HG03175 (cell line): ENCODE measurements around the gene TMEM178B.

Source experiments
- ATAC-seq: cut with Tn5 transposase; IDR thresholded peaks from one replicate; pipeline ENCODE4 v1.9.1; 2021; ENCODE audit warnings: mild to moderate bottlenecking, moderate library complexity; ENCODE audit not compliant: unreplicated experiment

TMEM178B gene

DNA sequence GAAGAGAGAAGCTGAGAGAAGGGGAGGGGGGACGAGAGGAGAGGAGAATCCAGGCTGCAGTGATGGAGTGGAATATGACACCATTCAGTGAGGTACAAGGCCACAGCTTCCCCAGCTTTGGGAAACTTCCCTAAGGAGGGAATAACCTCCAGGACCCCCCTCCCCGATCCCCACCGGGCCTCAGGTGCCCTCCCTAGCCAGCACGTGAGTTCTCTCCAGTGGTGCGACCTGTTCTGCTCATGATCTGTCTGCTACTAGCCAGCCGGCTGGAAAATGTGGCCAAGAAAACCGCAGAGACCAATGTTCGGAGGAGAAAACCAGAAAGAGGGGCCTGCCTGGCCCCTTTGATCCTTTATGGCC is 437.4 kb downstream of the TMEM178B start:
- ATAC-seq = no peak

DNA sequence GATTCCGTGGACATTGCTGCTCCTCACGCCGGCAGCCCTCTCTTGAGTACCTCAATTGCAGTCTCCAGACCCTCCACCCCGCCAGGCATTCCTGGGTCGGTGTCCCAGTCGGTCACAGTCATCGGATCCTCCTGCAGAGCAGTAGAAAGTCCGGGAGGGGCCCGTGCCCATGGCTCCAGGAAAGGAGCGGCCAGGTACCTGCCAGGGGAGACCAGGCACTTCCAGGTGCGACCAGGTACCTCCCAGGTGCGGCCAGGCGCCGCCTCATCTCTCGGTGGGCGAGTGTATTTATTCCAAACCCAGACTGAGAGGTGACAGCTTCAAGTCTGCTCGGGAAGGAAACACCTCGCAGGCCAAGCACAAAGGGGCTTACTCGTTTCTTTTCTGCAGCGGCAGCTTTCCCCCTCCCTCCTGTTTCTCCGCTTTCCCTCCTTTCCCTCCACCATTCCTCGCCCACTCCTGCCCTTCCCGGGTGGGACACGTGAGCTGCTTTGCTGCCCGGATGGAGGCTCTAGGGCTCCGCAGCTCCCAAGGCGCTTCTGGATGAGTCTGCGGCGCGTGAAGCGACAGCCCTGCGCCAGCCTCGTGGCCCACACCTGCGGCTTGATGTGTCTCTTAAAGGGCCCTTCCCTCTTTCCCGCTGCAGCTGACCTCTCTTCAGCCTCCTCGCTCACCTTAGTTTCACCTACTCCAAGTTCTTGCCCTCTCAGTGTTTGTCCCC is 438.0 kb downstream of the TMEM178B start:
- ATAC-seq = no peak

DNA sequence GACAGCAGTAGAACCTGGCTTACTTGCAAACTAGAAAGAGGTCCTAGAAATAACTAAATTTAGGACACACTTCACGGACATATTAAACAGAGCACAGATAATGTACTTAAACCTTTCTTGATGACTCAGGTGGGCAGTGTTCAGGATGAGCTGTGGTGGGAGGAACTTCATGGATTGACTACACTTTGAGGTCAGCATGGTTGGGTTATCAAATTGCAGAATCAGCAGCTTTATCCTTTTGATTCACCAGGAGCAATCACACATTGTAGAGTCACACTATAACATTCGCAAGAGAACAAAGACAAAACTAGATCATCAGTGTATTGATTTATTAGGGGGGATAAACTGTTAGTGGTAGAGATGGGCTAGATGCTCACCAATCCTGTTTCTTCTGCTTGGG is 438.7 kb downstream of the TMEM178B start:
- ATAC-seq = no peak

DNA sequence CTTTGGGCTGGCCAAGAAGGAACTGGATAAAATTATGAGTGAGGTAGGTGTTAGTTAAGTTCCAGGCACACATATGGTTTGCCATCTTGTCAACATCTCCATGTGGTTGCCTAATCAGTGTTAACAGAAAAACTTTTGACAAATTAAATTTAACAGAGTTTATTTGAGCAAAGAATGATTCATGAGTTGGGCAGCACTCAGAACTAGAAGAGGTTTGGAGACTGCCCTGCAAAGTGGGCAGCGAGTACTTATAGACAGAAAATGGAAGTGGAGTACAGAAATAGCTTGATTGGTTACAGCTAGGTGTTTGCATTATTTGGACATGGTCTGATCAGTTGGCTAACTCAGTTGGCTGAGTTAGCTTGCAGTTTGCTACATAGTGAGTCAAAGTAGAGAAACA is 439.9 kb downstream of the TMEM178B start:
- no peak for ATAC-seq

DNA sequence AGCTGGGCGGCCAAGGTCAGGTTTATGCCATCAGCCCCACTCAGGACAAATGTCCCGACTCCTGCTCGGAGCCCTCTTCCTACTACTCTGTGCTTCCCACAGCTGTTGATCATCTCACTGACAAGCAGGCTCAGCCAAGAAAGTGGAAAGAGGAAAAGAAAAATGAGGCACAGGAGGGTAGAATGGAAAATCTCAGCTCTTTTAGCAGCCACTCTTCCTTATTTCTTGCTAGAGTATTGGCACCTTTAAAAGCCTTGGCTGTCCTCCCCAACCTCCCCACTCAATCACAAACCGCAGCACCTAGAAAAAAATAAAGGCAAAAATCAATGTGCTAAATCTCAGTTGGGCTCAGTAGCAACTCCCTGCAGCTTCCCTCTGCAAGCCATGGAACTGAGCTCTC is 442.1 kb downstream of the TMEM178B start:
- no peak for ATAC-seq

DNA sequence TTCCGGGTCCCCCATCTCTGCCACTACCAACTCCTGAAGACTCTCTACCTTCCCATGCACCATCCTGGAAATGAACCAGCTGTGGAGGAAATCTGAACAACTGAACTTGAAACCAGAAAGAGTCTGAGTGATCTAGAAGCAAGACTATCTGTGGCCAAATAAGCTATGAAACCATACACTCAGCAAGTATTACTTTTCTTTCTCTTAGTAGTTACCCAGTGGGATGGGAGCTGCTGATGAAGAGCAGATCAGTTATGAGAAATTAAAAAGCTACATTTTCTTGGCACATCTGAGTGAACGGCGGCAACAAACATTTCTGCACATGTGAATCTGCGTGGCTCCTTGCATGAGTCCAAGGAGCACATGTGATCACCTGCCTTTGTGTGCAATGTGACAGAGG is 445.8 kb downstream of the TMEM178B start:
- no peak for ATAC-seq

DNA sequence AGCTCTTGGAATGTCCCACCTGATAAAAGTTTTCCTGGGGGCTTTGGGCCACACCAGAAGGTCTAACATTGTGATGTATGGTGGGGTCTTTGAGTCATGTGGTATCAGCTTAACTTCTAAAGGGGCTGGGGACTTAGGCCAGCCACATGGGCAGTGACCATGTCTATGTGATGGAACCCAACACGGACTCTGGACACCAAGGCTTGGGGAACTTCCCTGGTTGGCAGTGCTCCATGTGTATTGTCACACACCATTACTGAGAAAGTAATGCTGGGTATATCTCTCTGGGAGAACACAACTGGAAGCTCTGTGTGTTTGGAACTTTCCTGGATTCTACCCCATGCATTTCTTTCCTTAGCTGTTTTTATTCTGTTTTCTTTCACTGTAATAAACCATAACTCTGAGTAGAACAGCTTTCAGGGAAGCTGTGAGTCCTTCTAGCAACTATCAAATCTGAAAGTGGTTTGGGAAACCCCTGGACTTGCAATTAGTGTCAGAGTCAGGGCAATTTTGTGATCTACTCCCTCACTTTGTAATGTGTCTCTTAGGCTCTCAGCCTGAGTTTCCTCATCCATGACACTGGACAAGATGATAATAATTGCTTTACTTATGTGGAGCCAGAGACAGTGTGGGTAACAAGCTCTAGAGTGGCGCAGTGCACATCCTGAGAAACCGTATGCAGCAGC is 448.9 kb downstream of the TMEM178B start:
- no peak for ATAC-seq

DNA sequence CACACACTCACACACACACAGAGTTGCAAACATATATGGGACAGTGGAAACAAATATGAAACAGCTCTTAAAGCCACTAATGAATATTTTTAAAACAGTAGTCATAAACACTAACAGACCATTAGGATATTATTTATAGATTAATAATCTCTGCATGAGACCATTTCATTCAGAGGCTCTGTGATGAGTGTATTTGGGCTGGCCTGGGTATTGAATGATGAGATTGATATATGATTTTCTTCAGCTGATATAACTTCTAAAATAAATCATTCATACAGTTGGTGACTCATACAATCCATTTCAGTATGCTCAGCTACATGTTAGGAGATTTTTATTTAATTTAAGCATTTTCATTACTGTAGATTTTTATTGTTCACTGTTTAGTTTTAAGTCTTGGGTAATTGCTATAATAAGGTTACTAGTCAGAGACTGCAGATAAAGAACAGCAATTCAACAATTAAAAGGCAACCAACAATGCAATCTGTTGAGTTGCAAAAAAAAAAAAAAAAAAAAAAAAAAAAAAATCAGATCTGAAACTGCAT is 452.2 kb downstream of the TMEM178B start:
- no peak for ATAC-seq

DNA sequence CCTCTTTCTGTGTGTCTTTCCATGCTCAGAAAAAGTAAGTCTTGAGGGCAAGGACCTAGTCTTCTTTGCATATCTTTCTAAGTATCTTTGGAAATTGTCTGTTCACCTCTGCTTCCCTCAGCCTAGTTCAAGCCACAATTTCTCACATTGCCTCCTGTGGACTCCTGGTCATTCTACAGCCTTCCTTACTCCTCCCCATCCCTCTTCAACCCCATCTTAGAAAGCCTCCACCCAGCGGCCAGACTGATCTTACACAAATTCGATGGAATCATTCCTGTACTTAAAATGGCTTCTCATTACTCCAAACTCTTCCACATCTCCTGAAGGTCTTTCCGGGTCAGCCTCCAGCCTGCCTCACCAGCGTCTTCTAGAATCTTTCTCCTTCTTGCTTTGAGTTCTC is 453.2 kb downstream of the TMEM178B start:
- no peak for ATAC-seq

DNA sequence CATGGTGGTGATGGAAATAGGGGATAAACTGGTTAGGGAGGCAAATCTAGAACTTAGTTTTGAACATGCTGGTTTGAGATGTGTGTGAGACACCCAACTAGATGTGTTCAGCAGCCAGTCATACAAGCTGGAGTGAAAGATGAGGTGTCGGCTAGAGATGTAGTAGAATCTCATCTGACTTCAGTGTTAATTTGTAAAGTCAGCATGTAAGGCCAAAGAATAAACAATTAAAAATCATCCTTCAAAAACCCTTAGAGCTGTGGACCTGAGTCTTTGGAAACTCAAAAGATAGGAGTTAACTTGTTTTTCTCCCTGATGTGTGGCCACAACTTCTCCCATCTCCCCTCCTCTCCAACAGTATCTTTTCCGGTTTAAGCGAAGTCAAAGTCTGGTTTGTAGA is 454.5 kb downstream of the TMEM178B start:
- ATAC-seq = no peak
